RCC 7860 (cell line): ENCODE data around the gene PTPRN2.
"Not testable (repeated sequence)": the region's sequence is repeated elsewhere in the genome, so short reads cannot be mapped to it uniquely, and the experiment has no call there.

Experiments used
- DNase-seq: peaks from one replicate; pipeline ENCODE4 v3.0.0-alpha.2; 2015; ENCODE audit warnings: low spot score
- FAIRE-seq: peaks from 2 replicates; lab custom pipeline; 2012; peaks lifted over from hg19 to GRCh38; lab: Jason Lieb, UNC

Gene PTPRN2

GRCh38 chr7:157733760-157734395 lies 853.7 kb downstream of the PTPRN2 start:
- DNase-seq, FAIRE-seq: not testable (repeated sequence)

GRCh38 chr7:157731126-157731525 lies 856.5 kb downstream of the PTPRN2 start:
- DNase-seq (no peak), FAIRE-seq (no peak)

- no peak for DNase-seq
- FAIRE-seq, result no peak
Observed at GRCh38 chr7:157730614-157731013, 857.0 kb downstream of the PTPRN2 start.

- no peak for DNase-seq
Observed at GRCh38 chr7:157729566-157729965, 858.1 kb downstream of the PTPRN2 start.

GRCh38 chr7:157727964-157728615 lies 859.5 kb downstream of the PTPRN2 start:
- DNase-seq, result no peak
- FAIRE-seq, result no peak

More at GRCh38 chr7:157729566-157729965, 858.1 kb downstream of the PTPRN2 start:
- FAIRE-seq, result no peak

GRCh38 chr7:157726764-157727163 lies 860.9 kb downstream of the PTPRN2 start:
- no peak for FAIRE-seq

GRCh38 chr7:157725312-157725711 lies 862.3 kb downstream of the PTPRN2 start:
- DNase-seq, FAIRE-seq: not testable (repeated sequence)

More at GRCh38 chr7:157726764-157727163, 860.9 kb downstream of the PTPRN2 start:
- DNase-seq, result no peak

GRCh38 chr7:157723205-157723604 lies 864.4 kb downstream of the PTPRN2 start:
- DNase-seq (no peak), FAIRE-seq (no peak)

GRCh38 chr7:157722137-157723060 lies 865.2 kb downstream of the PTPRN2 start:
- DNase-seq, result no peak
- FAIRE-seq, result no peak

GRCh38 chr7:157721468-157722136 lies 866.0 kb downstream of the PTPRN2 start:
- DNase-seq (no peak), FAIRE-seq (no peak)

GRCh38 chr7:157719705-157720655 lies 867.6 kb downstream of the PTPRN2 start:
- FAIRE-seq (no peak), DNase-seq (no peak)

GRCh38 chr7:157719008-157719682 lies 868.5 kb downstream of the PTPRN2 start:
- DNase-seq, result no peak
- no peak for FAIRE-seq

GRCh38 chr7:157718303-157719007 lies 869.2 kb downstream of the PTPRN2 start:
- no peak for DNase-seq
- FAIRE-seq, result no peak

GRCh38 chr7:157717211-157718174 lies 870.1 kb downstream of the PTPRN2 start:
- no peak for DNase-seq
- no peak for FAIRE-seq

GRCh38 chr7:157715938-157716280 lies 871.7 kb downstream of the PTPRN2 start:
- DNase-seq (no peak), FAIRE-seq (no peak)

GRCh38 chr7:157715071-157715937 lies 872.3 kb downstream of the PTPRN2 start:
- FAIRE-seq, result no peak
- no peak for DNase-seq
